ENCODE measurements around the gene MAST2.

DNA sequence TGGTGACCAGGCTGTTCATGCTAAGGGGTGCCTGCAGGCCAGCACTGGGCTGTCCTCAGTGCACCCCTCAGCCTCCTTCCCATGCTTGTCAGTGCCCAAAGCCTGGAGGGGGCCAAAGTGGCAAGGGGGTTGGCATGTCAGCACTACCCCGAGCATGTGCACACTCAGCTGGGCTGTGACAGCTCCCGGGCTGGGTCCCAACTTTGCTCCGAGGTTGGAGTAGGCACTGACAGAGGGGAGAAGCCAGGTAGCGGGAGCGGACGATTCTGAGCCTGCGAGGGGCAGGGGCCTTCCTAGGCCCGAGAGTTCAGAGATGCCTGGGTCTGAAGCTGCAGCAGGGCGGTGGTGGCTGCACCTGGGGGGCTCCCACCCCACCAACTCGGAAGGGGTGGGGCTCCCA, 119.0 kb downstream of the MAST2 start:
- TF ChIP-seq CTCF (IDR thresholded peaks at IDR 0.05 in 2 of 3, conservative IDR thresholded peaks at IDR 0.05 in 1 of 3; ENCODE audit: borderline replicate concordance in 1 of 3, insufficient read depth in 1 of 3, low read depth in 2 of 3, low read length in 2 of 3): no peak
- TF ChIP-seq EZH2phosphoT487 (IDR thresholded peaks at IDR 0.05; ENCODE audit: borderline replicate concordance): no peak
- no peak for TF ChIP-seq POLR2A (IDR thresholded peaks at IDR 0.05; ENCODE audit: borderline replicate concordance, extremely low read depth, insufficient read depth, insufficient read length)
- TF ChIP-seq RAD21 (IDR thresholded peaks at IDR 0.05; ENCODE audit: low read depth): no peak
- TF ChIP-seq, protein P1, sequence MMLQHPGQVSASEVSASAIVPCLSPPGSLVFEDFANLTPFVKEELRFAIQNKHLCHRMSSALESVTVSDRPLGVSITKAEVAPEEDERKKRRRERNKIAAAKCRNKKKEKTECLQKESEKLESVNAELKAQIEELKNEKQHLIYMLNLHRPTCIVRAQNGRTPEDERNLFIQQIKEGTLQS (IDR thresholded peaks at IDR 0.05): no peak
- TF ChIP-seq, protein P2, sequence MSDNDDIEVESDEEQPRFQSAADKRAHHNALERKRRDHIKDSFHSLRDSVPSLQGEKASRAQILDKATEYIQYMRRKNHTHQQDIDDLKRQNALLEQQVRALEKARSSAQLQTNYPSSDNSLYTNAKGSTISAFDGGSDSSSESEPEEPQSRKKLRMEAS (IDR thresholded peaks at IDR 0.05): no peak
- TF ChIP-seq SP1 (IDR thresholded peaks at IDR 0.05; ENCODE audit: low read depth): no peak
- no peak for TF ChIP-seq ZNF274 (IDR thresholded peaks at IDR 0.05; ENCODE audit: low read depth, low read length)
- TF ChIP-seq POLR2AphosphoS5 (IDR thresholded peaks at IDR 0.05; ENCODE audit: low read depth, low read length): no peak
- no peak for TF ChIP-seq EZH2 (IDR thresholded peaks at IDR 0.05)
- no peak for TF ChIP-seq TCF7L2 (IDR thresholded peaks at IDR 0.05; ENCODE audit: borderline replicate concordance, extremely low read depth, insufficient read depth, insufficient read length)
- TF ChIP-seq SRF (IDR thresholded peaks at IDR 0.05; ENCODE audit: low read depth): no peak
- no peak for TF ChIP-seq JUND (IDR thresholded peaks at IDR 0.05)
- TF ChIP-seq REST (IDR thresholded peaks at IDR 0.05; ENCODE audit: low read depth): no peak
